Islet precursor cell (in vitro differentiated cells): ENCODE measurements around the gene PCDHA4.

Experiments
- DNase-seq: peaks from one replicate; pipeline ENCODE4 v3.0.0-alpha.2; 2018

PCDHA4 gene

DNA sequence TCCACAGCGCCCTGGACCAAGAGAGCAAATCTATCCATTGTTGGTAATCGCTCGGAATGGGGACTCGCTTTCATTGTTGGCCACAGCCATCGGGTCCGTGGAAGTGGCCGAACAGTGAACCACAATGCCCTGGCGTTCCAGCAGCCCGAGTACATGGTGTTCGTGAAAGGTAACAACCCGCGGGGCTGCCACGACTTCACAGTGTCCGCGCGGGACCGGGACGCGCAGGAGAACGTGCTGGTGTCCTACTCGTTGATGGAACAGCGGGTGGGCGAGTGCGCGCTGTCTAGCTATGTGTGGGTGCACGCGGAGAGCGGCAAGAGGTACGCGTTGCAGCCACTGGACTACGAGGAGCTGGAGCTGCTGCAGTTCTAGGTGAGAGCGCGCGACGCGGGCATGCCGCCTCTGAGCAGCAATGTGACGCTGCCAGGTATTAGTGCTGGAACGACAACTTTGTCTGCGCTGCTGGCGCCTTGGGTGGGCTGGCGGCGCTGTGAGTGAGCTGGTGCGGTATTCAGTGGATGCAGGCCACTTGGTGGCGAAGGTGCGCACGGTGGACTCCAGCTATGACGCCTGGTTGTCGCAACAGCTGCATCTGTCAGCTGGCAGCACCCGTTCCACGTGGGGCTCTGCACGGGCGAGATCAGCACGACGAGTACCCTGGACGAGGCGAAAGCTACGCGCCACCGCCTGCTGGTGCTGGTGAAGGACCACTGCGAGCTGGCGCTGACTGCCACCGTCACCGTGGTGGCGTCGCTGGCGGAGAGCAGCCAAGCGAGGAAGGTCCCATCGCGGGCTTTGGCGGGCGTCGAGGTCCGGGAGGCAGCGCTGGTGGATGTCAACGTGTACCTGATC, 55.8 kb downstream of the PCDHA4 start:
- DNase-seq, result no peak
